Thoracic aorta (tissue), 2 donors: Measurements from ENCODE around the gene ATP2B2. TPM values are rescaled to one million over a fixed set of nuclear protein-coding genes. Genes with fewer than 3 reads are reported as not detected.

ENCODE experiments used
- ATAC-seq: fragments of 150-250 bp; one replicate; pipeline ENCODE4 v1.8.0; 2017; ENCODE audit warnings: low read depth; ENCODE audit not compliant: insufficient number of reproducible peaks, low FRiP score
- DNase-seq: peaks from one replicate; pipeline ENCODE4 v3.0.0-alpha.2; 2020; ENCODE audit warnings: low spot score
- H3K27ac ChIP-seq, 2 donors: fragments of 200-600 bp; sonication (generic); 1 replicate in 1 of 2; 2 replicates in 1 of 2; pipeline ENCODE4 v1.5.1; 2016; ENCODE audit warnings: mild to moderate bottlenecking in 2 of 2, moderate library complexity in 2 of 2
- H3K27me3 ChIP-seq: fragments of 200-600 bp; sonication (generic); replicated peaks from 2 replicates; pipeline ENCODE4 v1.6.0; 2016; ENCODE audit warnings: mild to moderate bottlenecking; ENCODE audit not compliant: insufficient read depth
- H3K36me3 ChIP-seq: fragments of 200-600 bp; sonication (generic); one replicate; pipeline ENCODE4 v1.5.1; 2016
- H3K4me1 ChIP-seq, 2 donors: fragments of 200-600 bp; sonication (generic); 1 replicate in 1 of 2; 2 replicates in 1 of 2; pipeline versions ENCODE4 v1.5.1 to v1.6.0; 2016; ENCODE audit warnings: low read depth in 2 of 2, mild to moderate bottlenecking in 1 of 2; ENCODE audit not compliant: control insufficient read depth in 1 of 2
- H3K4me3 ChIP-seq: fragments of 200-600 bp; sonication (generic); 2 replicates; pipeline ENCODE4 v1.5.1; 2016; ENCODE audit warnings: mild to moderate bottlenecking
- H3K9me3 ChIP-seq: fragments of 200-600 bp; sonication (generic); 2 replicates; pipeline ENCODE4 v1.5.1; 2016
- CTCF ChIP-seq: fragments of 200-600 bp; sonication (generic); IDR thresholded peaks from one replicate; pipeline ENCODE4 v1.5.1; 2019; ENCODE audit warnings: antibody characterized with exemption
- total RNA-seq, 2 donors: library from RNA; depleted of rRNA; stranded (reverse); fragments of >200 nt; gene quantifications; one replicate each; pipeline versions ENCODE4 v1.1.0 to v1.2.3, GENCODE V29; 2016

The ATP2B2 gene
- total RNA-seq, 2 donors from 2014 or later: not detected

GRCh38 chr3:10534066-10534465 is 28.7 kb upstream of the ATP2B2 start:
- ATAC-seq (no peak), DNase-seq (no peak)
- no peak for TF ChIP-seq CTCF
- H3K9me3 ChIP-seq: no peaks in the 10 kb centered on the region
- H3K4me3 ChIP-seq: no peak overlapping the region
- H3K27me3 ChIP-seq: no peaks in the 10 kb centered on the region
- H3K36me3 ChIP-seq: no peaks in the 10 kb centered on the region
- H3K4me1 ChIP-seq: no peaks in the 10 kb centered on the region
- no peak overlapping the region for H3K27ac ChIP-seq

GRCh38 chr3:10533737-10534023 is 28.3 kb upstream of the ATP2B2 start:
- TF ChIP-seq CTCF: no peak
- Histone ChIP-seq H3K4me3 (no peak overlapping the region), H3K4me1 (no peaks in the 10 kb centered on the region), H3K36me3 (no peaks in the 10 kb centered on the region), H3K27ac (no peak overlapping the region), H3K27me3 (no peaks in the 10 kb centered on the region), H3K9me3 (no peaks in the 10 kb centered on the region)
- DNase-seq (no peak), ATAC-seq (no peak)

GRCh38 chr3:10532939-10533736 is 27.8 kb upstream of the ATP2B2 start:
- no peaks in the 10 kb centered on the region for H3K27me3 ChIP-seq
- H3K36me3 ChIP-seq: no peaks in the 10 kb centered on the region
- no peaks in the 10 kb centered on the region for H3K4me1 ChIP-seq
- ATAC-seq (no peak), DNase-seq (no peak)
- H3K27ac ChIP-seq: no peak overlapping the region
- no peak overlapping the region for H3K4me3 ChIP-seq
- no peaks in the 10 kb centered on the region for H3K9me3 ChIP-seq
- TF ChIP-seq CTCF: no peak

GRCh38 chr3:10531031-10531430 is 25.6 kb upstream of the ATP2B2 start:
- H3K27me3 ChIP-seq: no peaks in the 10 kb centered on the region
- no peak for DNase-seq

GRCh38 chr3:10530241-10530640 is 24.9 kb upstream of the ATP2B2 start:
- DNase-seq: no peak
- H3K27me3 ChIP-seq: no peaks in the 10 kb centered on the region

More at GRCh38 chr3:10531031-10531430, 25.6 kb upstream of the ATP2B2 start:
- H3K4me3 ChIP-seq: no peak overlapping the region
- no peaks in the 10 kb centered on the region for H3K9me3 ChIP-seq
- no peaks in the 10 kb centered on the region for H3K36me3 ChIP-seq
- H3K27ac ChIP-seq: no peak overlapping the region
- no peak for ATAC-seq
- H3K4me1 ChIP-seq: no peaks in the 10 kb centered on the region
- no peak for TF ChIP-seq CTCF

More at GRCh38 chr3:10530241-10530640, 24.9 kb upstream of the ATP2B2 start:
- Histone ChIP-seq H3K36me3 (no peaks in the 10 kb centered on the region), H3K9me3 (no peaks in the 10 kb centered on the region), H3K4me3 (no peak overlapping the region), H3K27ac (no peak overlapping the region), H3K4me1 (no peaks in the 10 kb centered on the region)
- no peak for TF ChIP-seq CTCF
- ATAC-seq: no peak
